Measurements from ENCODE around the gene SECTM1.

DNA sequence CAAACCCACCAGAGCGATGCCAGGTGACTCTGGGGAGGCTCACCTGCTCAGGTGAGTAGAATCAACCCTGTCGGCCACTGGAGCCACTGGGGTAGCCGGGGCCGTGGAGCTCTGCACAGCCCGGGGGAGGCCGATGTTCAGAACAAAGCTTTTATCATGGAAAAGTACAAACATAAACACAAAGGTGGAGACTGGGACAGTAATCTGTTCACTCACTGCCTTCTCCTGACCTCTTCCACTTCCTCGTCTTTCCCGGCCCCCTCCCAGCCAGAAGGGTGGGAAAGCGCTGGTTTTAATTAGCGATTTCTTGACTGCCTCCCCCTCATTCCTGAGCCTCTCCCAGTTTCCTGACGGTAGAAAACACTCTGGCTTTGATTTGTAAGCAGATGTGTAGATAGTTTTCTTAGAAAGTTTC is 15.7 kb upstream of the SECTM1 start:
- TF ChIP-seq, protein P1, sequence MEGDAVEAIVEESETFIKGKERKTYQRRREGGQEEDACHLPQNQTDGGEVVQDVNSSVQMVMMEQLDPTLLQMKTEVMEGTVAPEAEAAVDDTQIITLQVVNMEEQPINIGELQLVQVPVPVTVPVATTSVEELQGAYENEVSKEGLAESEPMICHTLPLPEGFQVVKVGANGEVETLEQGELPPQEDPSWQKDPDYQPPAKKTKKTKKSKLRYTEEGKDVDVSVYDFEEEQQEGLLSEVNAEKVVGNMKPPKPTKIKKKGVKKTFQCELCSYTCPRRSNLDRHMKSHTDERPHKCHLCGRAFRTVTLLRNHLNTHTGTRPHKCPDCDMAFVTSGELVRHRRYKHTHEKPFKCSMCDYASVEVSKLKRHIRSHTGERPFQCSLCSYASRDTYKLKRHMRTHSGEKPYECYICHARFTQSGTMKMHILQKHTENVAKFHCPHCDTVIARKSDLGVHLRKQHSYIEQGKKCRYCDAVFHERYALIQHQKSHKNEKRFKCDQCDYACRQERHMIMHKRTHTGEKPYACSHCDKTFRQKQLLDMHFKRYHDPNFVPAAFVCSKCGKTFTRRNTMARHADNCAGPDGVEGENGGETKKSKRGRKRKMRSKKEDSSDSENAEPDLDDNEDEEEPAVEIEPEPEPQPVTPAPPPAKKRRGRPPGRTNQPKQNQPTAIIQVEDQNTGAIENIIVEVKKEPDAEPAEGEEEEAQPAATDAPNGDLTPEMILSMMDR (IDR thresholded peaks at IDR 0.05; ENCODE audit: poor library complexity), result no peak
- no peak for TF ChIP-seq EZH2phosphoT487 (IDR thresholded peaks at IDR 0.05; ENCODE audit: low read depth, severe bottlenecking, unreplicated experiment)

Measured in hepatocyte (in vitro differentiated cells).